Trophoblast cell (in vitro differentiated cells and primary cell): ENCODE data around the gene RECQL.
"Not testable (repeated sequence)": the region's sequence is repeated elsewhere in the genome, so short reads cannot be mapped to it uniquely, and the experiment has no call there.

Experiments used
- DNase-seq, 2 donors: peaks; one replicate each; pipeline ENCODE4 v3.0.0-alpha.2; 2016
- H2AFZ ChIP-seq: 2 replicates; pipeline ENCODE4 v1.6.1; 2013; ENCODE audit warnings: low read length, moderate library complexity, mild to moderate bottlenecking; ENCODE audit not compliant: insufficient read depth, poor library complexity
- H2AK5ac ChIP-seq: 2 replicates; pipeline ENCODE4 v1.6.1; 2013; ENCODE audit warnings: mild to moderate bottlenecking, low read length
- H2BK120ac ChIP-seq: 2 replicates; pipeline ENCODE4 v1.6.1; 2013; ENCODE audit warnings: low read length, mild to moderate bottlenecking, moderate library complexity; ENCODE audit not compliant: insufficient read depth, poor library complexity
- H2BK12ac ChIP-seq: 2 replicates; pipeline ENCODE4 v1.6.1; 2013; ENCODE audit warnings: mild to moderate bottlenecking, low read length, moderate library complexity
- H2BK5ac ChIP-seq: 2 replicates; pipeline ENCODE4 v1.6.1; 2013; ENCODE audit warnings: low read length, low read depth, moderate library complexity, mild to moderate bottlenecking; ENCODE audit not compliant: poor library complexity
- H3K14ac ChIP-seq: 2 replicates; pipeline ENCODE4 v1.6.1; 2013; ENCODE audit warnings: mild to moderate bottlenecking, low read length
- H3K18ac ChIP-seq: 2 replicates; pipeline ENCODE4 v1.6.1; 2013; ENCODE audit warnings: mild to moderate bottlenecking, low read length
- H3K23ac ChIP-seq: 2 replicates; pipeline ENCODE4 v1.6.1; 2013; ENCODE audit warnings: low read length
- H3K27ac ChIP-seq: 2 replicates; pipeline ENCODE4 v1.5.1; 2013; ENCODE audit warnings: low read depth, mild to moderate bottlenecking, inconsistent platforms, low read length, moderate library complexity
- H3K27me3 ChIP-seq: 2 replicates; pipeline ENCODE4 v1.6.1; 2013; ENCODE audit warnings: inconsistent platforms, mild to moderate bottlenecking, low read length, moderate library complexity; ENCODE audit not compliant: insufficient read depth
- H3K36me3 ChIP-seq, 2 experiments: 1 replicate in 1 of 2; 2 replicates in 1 of 2; pipeline ENCODE4 v1.6.1; 2013; ENCODE audit warnings: low read length in 2 of 2, mild to moderate bottlenecking in 2 of 2, moderate library complexity in 1 of 2; ENCODE audit not compliant: insufficient read depth in 2 of 2, control insufficient read depth in 1 of 2
- H3K4ac ChIP-seq: 2 replicates; pipeline ENCODE4 v1.6.1; 2013; ENCODE audit warnings: low read depth, mild to moderate bottlenecking, low read length, moderate library complexity
- H3K4me1 ChIP-seq, 2 experiments: 1 replicate in 1 of 2; 2 replicates in 1 of 2; pipeline ENCODE4 v1.6.1; 2013; ENCODE audit warnings: low read length in 2 of 2, mild to moderate bottlenecking in 2 of 2, moderate library complexity in 1 of 2; ENCODE audit not compliant: insufficient read depth in 2 of 2, control insufficient read depth in 1 of 2
- H3K4me2 ChIP-seq: 2 replicates; pipeline ENCODE4 v1.6.1; 2013; ENCODE audit warnings: inconsistent platforms, mild to moderate bottlenecking, low read length, moderate library complexity
- H3K4me3 ChIP-seq: 2 replicates; pipeline ENCODE4 v1.5.1; 2013; ENCODE audit warnings: mild to moderate bottlenecking, low read depth, low read length, inconsistent platforms
- H3K79me1 ChIP-seq: one replicate; pipeline ENCODE4 v1.6.1; 2013; ENCODE audit warnings: low read length
- H3K79me2 ChIP-seq: 2 replicates; pipeline ENCODE4 v1.6.1; 2013; ENCODE audit warnings: low read length, mild to moderate bottlenecking; ENCODE audit not compliant: control insufficient read depth, insufficient read depth, poor library complexity
- H3K9ac ChIP-seq: 2 replicates; pipeline ENCODE4 v1.6.1; 2013; ENCODE audit warnings: mild to moderate bottlenecking, low read length
- H3K9me3 ChIP-seq: 2 replicates; pipeline ENCODE4 v1.6.1; 2013; ENCODE audit warnings: low read depth, mild to moderate bottlenecking, control low read depth, inconsistent platforms, low read length; ENCODE audit not compliant: insufficient read depth
- H4K12ac ChIP-seq: 2 replicates; pipeline ENCODE4 v1.6.1; 2013; ENCODE audit warnings: low read depth, mild to moderate bottlenecking, low read length, moderate library complexity
- H4K8ac ChIP-seq: 2 replicates; pipeline ENCODE4 v1.6.1; 2013; ENCODE audit warnings: low read depth, mild to moderate bottlenecking, low read length, moderate library complexity
- H4K91ac ChIP-seq: one replicate; pipeline ENCODE4 v1.6.1; 2013; ENCODE audit warnings: low read depth, mild to moderate bottlenecking, low read length, moderate library complexity
- WGBS: extraction: QIAGEN DNeasy Blood & Tissue Kit; methylation state at CpG from one replicate; pipeline ENCODE4 v1.1.7; 2013; ENCODE audit warnings: missing lambda C conversion rate; ENCODE audit not compliant: insufficient read length, insufficient coverage; ENCODE audit errors: extremely low coverage; 5-methylcytosine and 5-hydroxymethylcytosine counted together

The RECQL gene

DNA sequence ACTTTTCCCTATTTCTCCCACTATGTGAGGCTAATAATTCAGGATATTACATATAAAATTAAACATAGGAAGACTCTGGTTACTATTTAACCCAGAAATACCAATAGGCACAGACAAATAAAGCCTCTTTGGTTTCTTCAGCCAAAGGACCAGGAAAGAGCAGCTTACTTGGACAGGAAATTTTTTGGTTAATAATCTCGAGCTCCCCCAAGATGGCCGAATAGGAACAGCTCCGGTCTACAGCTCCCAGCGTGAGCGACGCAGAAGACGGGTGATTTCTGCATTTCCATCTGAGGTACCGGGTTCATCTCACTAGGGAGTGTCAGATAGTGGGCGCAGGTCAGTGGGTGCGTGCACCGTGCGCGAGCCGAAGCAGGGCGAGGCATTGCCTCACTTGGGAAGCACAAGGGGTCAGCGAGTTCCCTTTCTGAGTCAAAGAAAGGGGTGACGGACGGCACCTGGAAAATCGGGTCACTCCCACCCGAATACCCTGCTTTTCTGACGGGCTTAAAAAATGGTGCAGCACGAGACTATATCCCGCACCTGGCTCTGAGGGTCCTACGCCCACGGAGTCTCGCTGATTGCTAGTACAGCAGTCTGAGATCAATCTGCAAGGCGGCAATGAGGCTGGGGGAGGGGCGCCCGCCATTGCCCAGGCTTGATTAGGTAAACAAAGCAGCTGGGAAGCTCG, 82.3 kb downstream of the RECQL start:
- not testable (repeated sequence) for H2AK5ac ChIP-seq, H3K18ac ChIP-seq, H3K4me1 ChIP-seq, H3K27me3 ChIP-seq, H4K12ac ChIP-seq, H3K14ac ChIP-seq, H3K27ac ChIP-seq, H3K4me2 ChIP-seq, H3K9me3 ChIP-seq, H3K4ac ChIP-seq, H4K8ac ChIP-seq, H2BK12ac ChIP-seq, H2BK5ac ChIP-seq, H3K36me3 ChIP-seq, H3K79me1 ChIP-seq, DNase-seq, H2BK120ac ChIP-seq, H3K23ac ChIP-seq, H3K9ac ChIP-seq, H2AFZ ChIP-seq, H3K79me2 ChIP-seq, H3K4me3 ChIP-seq, H4K91ac ChIP-seq
- WGBS, result no CpG with 5 or more reads among the region's 30 CpGs
